Trophoblast cell (in vitro differentiated cells and primary cell): Measurements from ENCODE around the gene ASCC1.

Experiments
- DNase-seq, 2 donors: peaks; one replicate each; pipeline ENCODE4 v3.0.0-alpha.2; 2016
- H2AFZ ChIP-seq: 2 replicates; pipeline ENCODE4 v1.6.1; 2013; ENCODE audit warnings: low read length, moderate library complexity, mild to moderate bottlenecking; ENCODE audit not compliant: insufficient read depth, poor library complexity
- H2AK5ac ChIP-seq: 2 replicates; pipeline ENCODE4 v1.6.1; 2013; ENCODE audit warnings: mild to moderate bottlenecking, low read length
- H2BK120ac ChIP-seq: 2 replicates; pipeline ENCODE4 v1.6.1; 2013; ENCODE audit warnings: low read length, mild to moderate bottlenecking, moderate library complexity; ENCODE audit not compliant: insufficient read depth, poor library complexity
- H2BK12ac ChIP-seq: 2 replicates; pipeline ENCODE4 v1.6.1; 2013; ENCODE audit warnings: mild to moderate bottlenecking, low read length, moderate library complexity
- H2BK5ac ChIP-seq: 2 replicates; pipeline ENCODE4 v1.6.1; 2013; ENCODE audit warnings: low read length, low read depth, moderate library complexity, mild to moderate bottlenecking; ENCODE audit not compliant: poor library complexity
- H3K14ac ChIP-seq: 2 replicates; pipeline ENCODE4 v1.6.1; 2013; ENCODE audit warnings: mild to moderate bottlenecking, low read length
- H3K18ac ChIP-seq: 2 replicates; pipeline ENCODE4 v1.6.1; 2013; ENCODE audit warnings: mild to moderate bottlenecking, low read length
- H3K23ac ChIP-seq: 2 replicates; pipeline ENCODE4 v1.6.1; 2013; ENCODE audit warnings: low read length
- H3K27ac ChIP-seq: 2 replicates; pipeline ENCODE4 v1.5.1; 2013; ENCODE audit warnings: low read depth, mild to moderate bottlenecking, inconsistent platforms, low read length, moderate library complexity
- H3K27me3 ChIP-seq: 2 replicates; pipeline ENCODE4 v1.6.1; 2013; ENCODE audit warnings: inconsistent platforms, mild to moderate bottlenecking, low read length, moderate library complexity; ENCODE audit not compliant: insufficient read depth
- H3K36me3 ChIP-seq, 2 experiments: 1 replicate in 1 of 2; 2 replicates in 1 of 2; pipeline ENCODE4 v1.6.1; 2013; ENCODE audit warnings: low read length in 2 of 2, mild to moderate bottlenecking in 2 of 2, moderate library complexity in 1 of 2; ENCODE audit not compliant: insufficient read depth in 2 of 2, control insufficient read depth in 1 of 2
- H3K4ac ChIP-seq: 2 replicates; pipeline ENCODE4 v1.6.1; 2013; ENCODE audit warnings: low read depth, mild to moderate bottlenecking, low read length, moderate library complexity
- H3K4me1 ChIP-seq, 2 experiments: 1 replicate in 1 of 2; 2 replicates in 1 of 2; pipeline ENCODE4 v1.6.1; 2013; ENCODE audit warnings: low read length in 2 of 2, mild to moderate bottlenecking in 2 of 2, moderate library complexity in 1 of 2; ENCODE audit not compliant: insufficient read depth in 2 of 2, control insufficient read depth in 1 of 2
- H3K4me2 ChIP-seq: 2 replicates; pipeline ENCODE4 v1.6.1; 2013; ENCODE audit warnings: inconsistent platforms, mild to moderate bottlenecking, low read length, moderate library complexity
- H3K4me3 ChIP-seq: 2 replicates; pipeline ENCODE4 v1.5.1; 2013; ENCODE audit warnings: mild to moderate bottlenecking, low read depth, low read length, inconsistent platforms
- H3K79me1 ChIP-seq: one replicate; pipeline ENCODE4 v1.6.1; 2013; ENCODE audit warnings: low read length
- H3K79me2 ChIP-seq: 2 replicates; pipeline ENCODE4 v1.6.1; 2013; ENCODE audit warnings: low read length, mild to moderate bottlenecking; ENCODE audit not compliant: control insufficient read depth, insufficient read depth, poor library complexity
- H3K9ac ChIP-seq: 2 replicates; pipeline ENCODE4 v1.6.1; 2013; ENCODE audit warnings: mild to moderate bottlenecking, low read length
- H3K9me3 ChIP-seq: 2 replicates; pipeline ENCODE4 v1.6.1; 2013; ENCODE audit warnings: low read depth, mild to moderate bottlenecking, control low read depth, inconsistent platforms, low read length; ENCODE audit not compliant: insufficient read depth
- H4K12ac ChIP-seq: 2 replicates; pipeline ENCODE4 v1.6.1; 2013; ENCODE audit warnings: low read depth, mild to moderate bottlenecking, low read length, moderate library complexity
- H4K8ac ChIP-seq: 2 replicates; pipeline ENCODE4 v1.6.1; 2013; ENCODE audit warnings: low read depth, mild to moderate bottlenecking, low read length, moderate library complexity
- H4K91ac ChIP-seq: one replicate; pipeline ENCODE4 v1.6.1; 2013; ENCODE audit warnings: low read depth, mild to moderate bottlenecking, low read length, moderate library complexity
- WGBS: extraction: QIAGEN DNeasy Blood & Tissue Kit; methylation state at CpG from one replicate; pipeline ENCODE4 v1.1.7; 2013; ENCODE audit warnings: missing lambda C conversion rate; ENCODE audit not compliant: insufficient read length, insufficient coverage; ENCODE audit errors: extremely low coverage; 5-methylcytosine and 5-hydroxymethylcytosine counted together

Gene ASCC1

GRCh38 chr10:72170263-72170662 is 45.8 kb downstream of the ASCC1 start:
- no peaks in the 10 kb centered on the region for H3K79me2 ChIP-seq
- H3K4me1 ChIP-seq, result peaks cover 6 to 7% of the 10 kb centered on the region in 2 experiments
- H3K27me3 ChIP-seq, result no peaks in the 10 kb centered on the region
- H3K18ac ChIP-seq, result no peak overlapping the region
- no peaks in the 10 kb centered on the region for H3K9me3 ChIP-seq
- peak overlapping the region; percentile 64 for H3K4ac ChIP-seq
- no peak overlapping the region for H3K23ac ChIP-seq
- H2AK5ac ChIP-seq, result no peak overlapping the region
- H4K12ac ChIP-seq, result no peak overlapping the region
- no peak for DNase-seq
- H3K4me2 ChIP-seq, result no peak overlapping the region
- peak overlapping the region; percentile 49 for H3K27ac ChIP-seq
- no peak overlapping the region for H4K8ac ChIP-seq
- no peak overlapping the region for H4K91ac ChIP-seq
- no peaks in the 10 kb centered on the region for H3K36me3 ChIP-seq
- no CpG with 5 or more reads among the region's 4 CpGs for WGBS
- no peak overlapping the region for H3K9ac ChIP-seq
- H3K79me1 ChIP-seq, result peaks cover 7% of the 10 kb centered on the region
- no peak overlapping the region for H2BK12ac ChIP-seq
- no peak overlapping the region for H3K4me3 ChIP-seq
- H3K14ac ChIP-seq, result no peak overlapping the region
- H2BK120ac ChIP-seq, result no peak overlapping the region
- H2AFZ ChIP-seq, result no peak overlapping the region
- no peak overlapping the region for H2BK5ac ChIP-seq

GRCh38 chr10:72167118-72167517 is 49.0 kb downstream of the ASCC1 start:
- no peak overlapping the region for H3K4me2 ChIP-seq
- no peaks in the 10 kb centered on the region for H3K36me3 ChIP-seq
- H2AK5ac ChIP-seq, result no peak overlapping the region
- DNase-seq, result no peak
- peaks cover 7% of the 10 kb centered on the region for H3K79me1 ChIP-seq
- no peak overlapping the region for H4K8ac ChIP-seq
- WGBS, result no CpG with 5 or more reads among the region's 3 CpGs
- H2BK120ac ChIP-seq, result no peak overlapping the region
- H3K27ac ChIP-seq, result no peak overlapping the region
- no peak overlapping the region for H3K9ac ChIP-seq
- no peak overlapping the region for H3K18ac ChIP-seq
- H2AFZ ChIP-seq, result no peak overlapping the region
- no peak overlapping the region for H4K12ac ChIP-seq
- H4K91ac ChIP-seq, result no peak overlapping the region
- H3K79me2 ChIP-seq, result no peaks in the 10 kb centered on the region
- peaks cover 6 to 7% of the 10 kb centered on the region in 2 experiments for H3K4me1 ChIP-seq
- H3K4me3 ChIP-seq, result no peak overlapping the region
- H3K27me3 ChIP-seq, result no peaks in the 10 kb centered on the region
- no peaks in the 10 kb centered on the region for H3K9me3 ChIP-seq
- no peak overlapping the region for H2BK12ac ChIP-seq
- no peak overlapping the region for H3K14ac ChIP-seq
- H3K23ac ChIP-seq, result no peak overlapping the region
- H2BK5ac ChIP-seq, result no peak overlapping the region
- no peak overlapping the region for H3K4ac ChIP-seq

- no peaks in the 10 kb centered on the region for H3K4me1 ChIP-seq
- no peak overlapping the region for H4K8ac ChIP-seq
- H3K23ac ChIP-seq, result no peak overlapping the region
- H2BK120ac ChIP-seq, result no peak overlapping the region
- no peak overlapping the region for H4K12ac ChIP-seq
- H2BK12ac ChIP-seq, result no peak overlapping the region
- no peak overlapping the region for H3K9ac ChIP-seq
- H2AK5ac ChIP-seq, result no peak overlapping the region
- H3K79me1 ChIP-seq, result no peaks in the 10 kb centered on the region
- H3K14ac ChIP-seq, result no peak overlapping the region
- no peak overlapping the region for H4K91ac ChIP-seq
- no peak overlapping the region for H3K4ac ChIP-seq
- no peak overlapping the region for H3K27ac ChIP-seq
- H3K9me3 ChIP-seq, result no peaks in the 10 kb centered on the region
- no peak overlapping the region for H2AFZ ChIP-seq
- no peak overlapping the region for H3K18ac ChIP-seq
- WGBS, result no CpG with 5 or more reads among the region's 2 CpGs
- H2BK5ac ChIP-seq, result no peak overlapping the region
- H3K4me2 ChIP-seq, result no peak overlapping the region
- H3K27me3 ChIP-seq, result no peaks in the 10 kb centered on the region
- DNase-seq, result no peak
- H3K79me2 ChIP-seq, result no peaks in the 10 kb centered on the region
- H3K36me3 ChIP-seq, result no peaks in the 10 kb centered on the region
- H3K4me3 ChIP-seq, result no peak overlapping the region
These were observed 51.5 kb downstream of the ASCC1 start for GRCh38 chr10:72164617-72165016.

- H3K9me3 ChIP-seq, result no peaks in the 10 kb centered on the region
- no peak overlapping the region for H2BK120ac ChIP-seq
- no peak overlapping the region for H3K4me2 ChIP-seq
- H3K18ac ChIP-seq, result no peak overlapping the region
- no peak overlapping the region for H3K4me3 ChIP-seq
- H3K23ac ChIP-seq, result no peak overlapping the region
- no peak overlapping the region for H3K27ac ChIP-seq
- no peaks in the 10 kb centered on the region for H3K36me3 ChIP-seq
- H4K12ac ChIP-seq, result no peak overlapping the region
- H3K9ac ChIP-seq, result no peak overlapping the region
- H3K14ac ChIP-seq, result no peak overlapping the region
- no peak overlapping the region for H4K91ac ChIP-seq
- no peak overlapping the region for H3K4ac ChIP-seq
- no peak for DNase-seq
- no peaks in the 10 kb centered on the region for H3K79me1 ChIP-seq
- no CpG with 5 or more reads among the region's 1 CpG for WGBS
- H2BK5ac ChIP-seq, result no peak overlapping the region
- H3K27me3 ChIP-seq, result no peaks in the 10 kb centered on the region
- H3K4me1 ChIP-seq, result no peaks in the 10 kb centered on the region
- H2BK12ac ChIP-seq, result no peak overlapping the region
- H2AFZ ChIP-seq, result no peak overlapping the region
- H2AK5ac ChIP-seq, result no peak overlapping the region
- H3K79me2 ChIP-seq, result no peaks in the 10 kb centered on the region
- no peak overlapping the region for H4K8ac ChIP-seq
These were observed 53.1 kb downstream of the ASCC1 start for GRCh38 chr10:72162978-72163377.
